SK-N-SH treated with all-trans-retinoic acid at 6 μM for 48 hours (cell line): ENCODE results near the gene NPLOC4.

ENCODE experiments used
- ARNTL ChIP-seq: fragments of 450-650 bp; formaldehyde crosslinking; IDR thresholded peaks from 2 replicates; pipeline ENCODE4 v1.5.0; 2020; ENCODE audit warnings: low read depth, mild to moderate bottlenecking, moderate library complexity, borderline replicate concordance
- CREB5 ChIP-seq: fragments of 250-450 bp; sonication (Bioruptor Pico); IDR thresholded peaks from 2 replicates; pipeline ENCODE4 v1.5.1; 2020; ENCODE audit warnings: low read depth, mild to moderate bottlenecking, moderate library complexity
- CSDC2 ChIP-seq: fragments of 250-450 bp; sonication (Bioruptor Pico); IDR thresholded peaks from 2 replicates; pipeline ENCODE4 v1.5.0; 2020; ENCODE audit warnings: mild to moderate bottlenecking, moderate library complexity
- ISL1 ChIP-seq: fragments of 250-450 bp; sonication (Bioruptor Pico); IDR thresholded peaks from 2 replicates; pipeline ENCODE4 v2.1.2; 2022; ENCODE audit warnings: mild to moderate bottlenecking, moderate library complexity
- OSR1 ChIP-seq: fragments of 250-450 bp; sonication (Bioruptor Pico); IDR thresholded peaks from 2 replicates; pipeline ENCODE4 v1.8.0; 2022; ENCODE audit warnings: moderate library complexity, mild to moderate bottlenecking, inconsistent platforms
- RARB ChIP-seq: fragments of 250-450 bp; sonication (Bioruptor Pico); IDR thresholded peaks from 2 replicates; pipeline ENCODE4 v1.8.0; 2021; ENCODE audit warnings: mild to moderate bottlenecking, moderate library complexity
- ZC3H10 ChIP-seq: fragments of 250-450 bp; sonication (Bioruptor Pico); IDR thresholded peaks from 2 replicates; pipeline ENCODE4 v1.5.1; 2021; ENCODE audit warnings: mild to moderate bottlenecking, moderate library complexity
- ZFP3 ChIP-seq: fragments of 250-450 bp; sonication (Bioruptor Pico); IDR thresholded peaks from 2 replicates; pipeline ENCODE4 v1.5.0; 2020; ENCODE audit warnings: mild to moderate bottlenecking, moderate library complexity
- ZFP30 ChIP-seq: fragments of 450-650 bp; formaldehyde crosslinking; IDR thresholded peaks from 2 replicates; pipeline ENCODE4 v1.5.0; 2022; ENCODE audit warnings: mild to moderate bottlenecking, moderate library complexity
- ZNF8 ChIP-seq: fragments of 450-650 bp; formaldehyde crosslinking; IDR thresholded peaks from 2 replicates; pipeline ENCODE4 v1.5.0; 2020; ENCODE audit warnings: mild to moderate bottlenecking, moderate library complexity
- TF ChIP-seq, protein P1 (sequence below): fragments of 250-450 bp; sonication (Bioruptor Pico); IDR thresholded peaks from 2 replicates; pipeline ENCODE4 v1.8.0; 2020; ENCODE audit warnings: mild to moderate bottlenecking, moderate library complexity, borderline replicate concordance

DNA sequence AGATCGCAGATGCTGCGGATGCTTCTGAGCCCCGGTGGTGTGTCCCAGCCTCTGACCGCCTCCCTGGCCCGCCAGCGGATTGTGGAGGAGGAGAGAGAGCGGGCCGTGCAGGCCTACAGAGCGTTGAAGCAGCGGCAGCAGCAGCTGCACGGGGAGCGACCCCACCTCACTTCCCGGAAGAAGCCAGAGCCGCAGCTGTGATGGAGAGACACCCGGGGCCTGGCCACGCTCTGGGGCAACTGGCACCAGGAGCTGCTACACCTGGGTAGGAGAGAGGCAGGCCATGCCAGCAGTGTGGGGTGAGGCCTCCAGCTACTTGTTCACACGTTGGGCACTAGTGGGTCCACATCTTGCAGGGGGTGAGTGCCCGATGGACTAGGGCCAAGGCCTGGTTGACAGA is 35.6 kb upstream of the NPLOC4 start:
- no peak for TF ChIP-seq ISL1 (CRISPR knock-in tag)
- TF ChIP-seq CREB5 (CRISPR knock-in tag) = no peak
- TF ChIP-seq ZFP3 (CRISPR knock-in tag) = no peak
- TF ChIP-seq ZC3H10 (CRISPR knock-in tag) = no peak
- no peak for TF ChIP-seq ARNTL
- no peak for TF ChIP-seq RARB
- no peak for TF ChIP-seq OSR1
- no peak for TF ChIP-seq ZFP30 (CRISPR knock-in tag)
- no peak for TF ChIP-seq CSDC2 (CRISPR knock-in tag)
- TF ChIP-seq ZNF8 (CRISPR knock-in tag) = no peak
- TF ChIP-seq, protein P1, sequence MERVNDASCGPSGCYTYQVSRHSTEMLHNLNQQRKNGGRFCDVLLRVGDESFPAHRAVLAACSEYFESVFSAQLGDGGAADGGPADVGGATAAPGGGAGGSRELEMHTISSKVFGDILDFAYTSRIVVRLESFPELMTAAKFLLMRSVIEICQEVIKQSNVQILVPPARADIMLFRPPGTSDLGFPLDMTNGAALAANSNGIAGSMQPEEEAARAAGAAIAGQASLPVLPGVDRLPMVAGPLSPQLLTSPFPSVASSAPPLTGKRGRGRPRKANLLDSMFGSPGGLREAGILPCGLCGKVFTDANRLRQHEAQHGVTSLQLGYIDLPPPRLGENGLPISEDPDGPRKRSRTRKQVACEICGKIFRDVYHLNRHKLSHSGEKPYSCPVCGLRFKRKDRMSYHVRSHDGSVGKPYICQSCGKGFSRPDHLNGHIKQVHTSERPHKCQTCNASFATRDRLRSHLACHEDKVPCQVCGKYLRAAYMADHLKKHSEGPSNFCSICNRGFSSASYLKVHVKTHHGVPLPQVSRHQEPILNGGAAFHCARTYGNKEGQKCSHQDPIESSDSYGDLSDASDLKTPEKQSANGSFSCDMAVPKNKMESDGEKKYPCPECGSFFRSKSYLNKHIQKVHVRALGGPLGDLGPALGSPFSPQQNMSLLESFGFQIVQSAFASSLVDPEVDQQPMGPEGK (CRISPR knock-in tag) = no peak
